ENCODE results near the gene COPS6.
A peak's percentile ranks its signal among the peaks of the same experiment; 100 is the strongest.

COPS6 gene

DNA sequence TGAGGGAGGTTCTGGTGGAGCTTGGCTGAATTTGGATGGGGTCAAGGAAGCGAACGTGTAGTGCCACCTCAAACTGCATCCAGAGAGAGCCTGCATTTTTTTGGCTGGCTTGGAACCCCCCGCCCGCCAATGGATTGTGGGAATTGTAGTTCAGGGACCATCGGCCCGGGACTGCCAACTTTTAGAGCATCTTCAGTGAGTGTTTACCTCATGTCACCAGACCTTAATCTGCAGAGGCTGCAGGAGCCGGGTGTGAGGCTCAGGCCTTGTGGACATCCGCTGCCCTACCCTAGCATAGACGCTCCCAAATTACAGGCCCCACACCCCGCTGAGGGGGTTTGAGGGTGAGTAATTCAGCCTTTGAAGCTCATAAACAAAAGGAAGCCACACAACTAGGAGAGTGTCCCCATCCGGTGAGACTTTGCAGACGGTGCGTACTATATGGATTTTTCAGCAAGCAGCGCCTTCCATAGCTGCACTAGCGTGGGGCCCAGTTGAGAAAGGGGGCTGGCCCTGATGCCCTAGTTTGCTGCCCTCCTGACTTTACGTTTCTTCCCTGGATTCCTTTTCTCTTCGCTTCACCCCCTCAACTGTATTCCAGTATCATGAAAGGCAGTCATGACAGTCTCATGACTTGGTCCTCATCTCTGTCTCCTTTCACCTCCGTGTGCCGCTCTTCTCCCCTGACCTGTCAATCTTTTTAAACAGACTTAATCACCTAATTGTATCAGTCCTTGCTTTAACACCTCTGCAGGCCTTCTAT lies 31.4 kb downstream of the COPS6 start:
- H3K27ac ChIP-seq: peak overlapping the region; percentile 85 to 91
- H3K4me3 ChIP-seq: peak overlapping the region; percentile 98
- no peak for DNase-seq (ENCODE audit: low spot score)
- no peak for TF ChIP-seq CTCF (IDR thresholded peaks at IDR 0.05)

DNA sequence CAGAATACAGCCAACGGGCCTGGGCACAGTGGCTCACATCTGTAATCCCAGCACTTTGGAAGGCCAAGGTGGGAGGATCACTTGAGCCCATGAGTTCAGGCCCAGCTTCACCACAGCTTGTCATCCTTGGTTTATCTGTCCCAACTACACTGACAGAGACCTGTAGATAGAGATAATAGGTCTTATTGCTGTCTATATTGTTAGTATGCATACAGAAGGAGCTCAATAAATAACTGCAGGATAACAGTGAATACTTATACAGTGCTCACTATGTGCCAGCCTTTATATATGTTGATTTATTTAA lies 31.9 kb downstream of the COPS6 start:
- H3K4me3 ChIP-seq: peak overlapping the region; percentile 98
- peak overlapping the region in 1 of 2 donors; percentile 91 for H3K27ac ChIP-seq
- TF ChIP-seq CTCF (IDR thresholded peaks at IDR 0.05): no peak
- DNase-seq (ENCODE audit: low spot score): no peak

DNA sequence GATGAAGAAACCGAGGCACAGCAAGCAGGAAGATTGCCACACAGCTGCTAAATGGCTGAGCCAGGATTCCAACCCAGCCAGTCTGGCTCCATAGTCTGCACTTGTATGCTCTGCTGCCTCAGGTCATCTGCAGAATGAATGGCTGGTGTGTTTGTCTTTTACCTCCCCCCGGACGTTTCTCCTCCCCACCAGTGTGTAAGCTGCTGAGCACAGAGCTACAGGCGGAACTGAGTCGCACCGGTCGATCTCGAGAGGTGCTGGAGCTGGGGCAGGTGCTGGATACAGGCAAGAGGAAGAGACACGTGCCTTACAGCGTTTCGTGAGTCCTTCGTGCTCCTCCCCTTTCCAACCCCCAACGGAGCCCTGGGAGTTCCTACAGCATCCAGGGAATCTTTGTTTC lies 33.3 kb downstream of the COPS6 start:
- H3K4me3 ChIP-seq: no peak overlapping the region
- H3K27ac ChIP-seq: no peak overlapping the region
- DNase-seq (ENCODE audit: low spot score): no peak
- no peak for TF ChIP-seq CTCF (IDR thresholded peaks at IDR 0.05)

DNA sequence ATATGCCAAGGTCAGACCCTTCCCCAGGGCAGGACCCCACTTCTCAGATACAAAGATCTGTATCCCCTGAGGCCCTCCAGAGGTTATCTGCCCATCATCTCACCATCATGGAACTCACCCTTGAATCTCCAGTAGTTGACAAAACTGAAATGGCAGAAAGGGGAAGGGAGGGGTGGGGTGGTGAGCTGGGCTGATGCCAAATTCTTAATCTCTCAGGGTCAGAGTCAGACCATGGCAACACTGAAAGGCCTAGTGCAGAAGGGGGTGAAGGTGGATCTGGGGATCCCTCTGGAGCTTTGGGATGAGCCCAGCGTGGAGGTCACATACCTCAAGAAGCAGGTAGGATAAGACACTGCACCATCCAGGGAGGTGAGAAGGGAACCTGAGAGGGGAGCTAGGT lies 33.8 kb downstream of the COPS6 start:
- no peak overlapping the region for H3K27ac ChIP-seq
- no peak overlapping the region for H3K4me3 ChIP-seq
- DNase-seq (ENCODE audit: low spot score): no peak
- TF ChIP-seq CTCF (IDR thresholded peaks at IDR 0.05): no peak

DNA sequence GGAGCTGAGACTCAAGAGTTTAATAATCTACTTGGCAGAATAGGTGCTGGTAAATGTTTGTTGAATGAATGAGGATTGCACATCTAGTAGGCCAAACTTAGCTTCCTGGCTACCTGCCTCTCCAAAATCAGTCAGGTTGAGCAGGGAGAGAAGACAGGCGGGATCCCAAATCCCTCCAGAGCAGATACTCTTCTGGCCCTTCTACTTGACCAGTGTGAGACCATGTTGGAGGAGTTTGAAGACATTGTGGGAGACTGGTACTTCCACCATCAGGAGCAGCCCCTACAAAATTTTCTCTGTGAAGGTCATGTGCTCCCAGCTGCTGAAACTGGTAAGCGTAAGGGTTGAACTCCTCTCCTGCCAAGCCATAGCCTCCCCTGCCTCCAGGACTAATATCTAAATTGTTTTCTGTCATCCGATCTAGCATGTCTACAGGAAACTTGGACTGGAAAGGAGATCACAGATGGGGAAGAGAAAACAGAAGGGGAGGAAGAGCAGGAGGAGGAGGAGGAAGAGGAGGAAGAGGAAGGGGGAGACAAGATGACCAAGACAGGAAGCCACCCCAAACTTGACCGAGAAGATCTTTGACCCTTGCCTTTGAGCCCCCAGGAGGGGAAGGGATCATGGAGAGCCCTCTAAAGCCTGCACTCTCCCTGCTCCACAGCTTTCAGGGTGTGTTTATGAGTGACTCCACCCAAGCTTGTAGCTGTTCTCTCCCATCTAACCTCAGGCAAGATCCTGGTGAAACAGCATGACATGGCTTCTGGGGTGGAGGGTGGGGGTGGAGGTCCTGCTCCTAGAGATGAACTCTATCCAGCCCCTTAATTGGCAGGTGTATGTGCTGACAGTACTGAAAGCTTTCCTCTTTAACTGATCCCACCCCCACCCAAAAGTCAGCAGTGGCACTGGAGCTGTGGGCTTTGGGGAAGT lies 35.8 kb downstream of the COPS6 start:
- DNase-seq (ENCODE audit: low spot score): no peak
- no peak for TF ChIP-seq CTCF (IDR thresholded peaks at IDR 0.05)
- Histone ChIP-seq H3K4me3 (no peak overlapping the region), H3K27ac (no peak overlapping the region)

- no peak for DNase-seq (ENCODE audit: low spot score)
- Histone ChIP-seq H3K27ac (peak overlapping the region; percentile 87 to 95), H3K4me3 (peak overlapping the region; percentile 89)
- no peak for TF ChIP-seq CTCF (IDR thresholded peaks at IDR 0.05)
Observed at GRCh38 chr7:100126239-100126930, 37.6 kb downstream of the COPS6 start.

All from coronary artery (tissue), 2 donors.